ENCODE results near the gene TXLNG. TPM values are rescaled to one million over a fixed set of nuclear protein-coding genes. Genes with fewer than 3 reads are reported as not detected.
A peak's percentile ranks its signal among the peaks of the same experiment; 100 is the strongest.

Gene TXLNG
- 10 to 100 TPM; 17.3 to 18.8 TPM for total RNA-seq

- Mint-ChIP-seq H3K27ac (peak within 1 kb of the TSS; percentile 86), H3K9me3 (no peaks in the 10 kb centered on the region), H3K4me1 (ENCODE audit: low read depth) (peaks cover 9% of the 10 kb centered on the region), H3K4me3 (peak within 1 kb of the TSS; percentile 97), H3K27me3 (no peaks in the 10 kb centered on the region), H3K36me3 (ENCODE audit: low read depth) (peaks cover 11% of the 10 kb centered on the region)
- CTCF ChIA-PET, result no interaction called here
- peak; percentile 96 for DNase-seq
- no peak for TF ChIP-seq CTCF (IDR thresholded peaks at IDR 0.05)
- ATAC-seq, result peak; percentile 98
- POLR2A ChIA-PET, result interaction anchor here (0.6 kb wide), 1 partner anchor 173 kb away, joined by 3 read pairs; no protein-coding TSS in a partner anchor
- intact Hi-C loops (cut with micrococcal nuclease), result loop anchor here (10.0 kb wide), 1 partner anchor 71 kb away; the partner anchor contains the start of genes CTPS2 and SYAP1
Observed at GRCh38 chrX:16786139-16786790, at the start of gene TXLNG. TSS of gene TXLNG (plus strand) at chrX:16786466. CDS start at chrX:16786488, 22 bp downstream.

GRCh38 chrX:16737024-16737423 lies 49.2 kb upstream of the TXLNG start:
- Mint-ChIP-seq H3K9me3 (no peaks in the 10 kb centered on the region), H3K4me1 (ENCODE audit: low read depth) (peaks cover 4% of the 10 kb centered on the region), H3K27ac (no peak overlapping the region), H3K27me3 (no peaks in the 10 kb centered on the region), H3K36me3 (ENCODE audit: low read depth) (peaks cover 13% of the 10 kb centered on the region), H3K4me3 (no peak overlapping the region)
- TF ChIP-seq CTCF (IDR thresholded peaks at IDR 0.05), result no peak
- intact Hi-C loops (cut with micrococcal nuclease), result no loop called here
- ChIA-PET CTCF (no interaction called here), POLR2A (no interaction called here)
- ATAC-seq (no peak), DNase-seq (no peak)

- POLR2A ChIA-PET, result no interaction called here
Observed at GRCh38 chrX:16739574-16739973, 46.7 kb upstream of the TXLNG start.

GRCh38 chrX:16743604-16744325 lies 42.5 kb upstream of the TXLNG start:
- POLR2A ChIA-PET, result no interaction called here
- H3K27me3 Mint-ChIP-seq, result no peaks in the 10 kb centered on the region

More at GRCh38 chrX:16739574-16739973, 46.7 kb upstream of the TXLNG start:
- TF ChIP-seq CTCF (IDR thresholded peaks at IDR 0.05), result no peak
- Mint-ChIP-seq H3K27me3 (no peaks in the 10 kb centered on the region), H3K4me3 (no peak overlapping the region), H3K36me3 (ENCODE audit: low read depth) (peaks cover 15% of the 10 kb centered on the region), H3K9me3 (no peaks in the 10 kb centered on the region), H3K27ac (no peak overlapping the region), H3K4me1 (ENCODE audit: low read depth) (no peaks in the 10 kb centered on the region)
- CTCF ChIA-PET, result no interaction called here
- no peak for DNase-seq
- intact Hi-C loops (cut with micrococcal nuclease), result no loop called here
- ATAC-seq, result no peak

More at GRCh38 chrX:16743604-16744325, 42.5 kb upstream of the TXLNG start:
- H3K36me3 Mint-ChIP-seq (ENCODE audit: low read depth), result peaks cover 5% of the 10 kb centered on the region
- H3K4me1 Mint-ChIP-seq (ENCODE audit: low read depth), result no peaks in the 10 kb centered on the region
- intact Hi-C loops (cut with micrococcal nuclease), result no loop called here
- no peak for ATAC-seq
- TF ChIP-seq CTCF (IDR thresholded peaks at IDR 0.05), result no peak
- H3K27ac Mint-ChIP-seq, result no peak overlapping the region
- no peak for DNase-seq
- H3K4me3 Mint-ChIP-seq, result no peak overlapping the region
- H3K9me3 Mint-ChIP-seq, result no peaks in the 10 kb centered on the region
- CTCF ChIA-PET, result no interaction called here
